HepG2 (cell line): Measurements from ENCODE around the gene FAM171A2. TPM values are rescaled to one million over a fixed set of nuclear protein-coding genes. Genes with fewer than 3 reads are reported as not detected.

Experiments used
- ATAD3A ChIP-seq: sonication (generic); formaldehyde crosslinking; IDR thresholded peaks from 2 replicates; pipeline ENCODE4 v1.4.0; 2020; ENCODE audit warnings: missing genetic modification reagents
- FOXO1 ChIP-seq: sonication (generic); formaldehyde crosslinking; IDR thresholded peaks from 2 replicates; pipeline ENCODE4 v1.4.0; 2020; ENCODE audit warnings: missing genetic modification reagents
- KDM3A ChIP-seq: IDR thresholded peaks from 2 replicates; pipeline ENCODE4 v1.6.1; 2018; ENCODE audit warnings: low read depth, missing compliant biosample characterization
- LCORL ChIP-seq, 2 experiments: fragments of 450-650 bp in 1 of 2; sonication (generic) in 1 of 2; formaldehyde crosslinking in 1 of 2; IDR thresholded peaks; 2 replicates each; pipeline versions ENCODE4 v1.5.0 to v1.6.1; 2017 to 2020; ENCODE audit warnings: antibody characterized with exemption in 1 of 2, missing genetic modification reagents in 1 of 2
- MAF1 ChIP-seq: sonication (generic); formaldehyde crosslinking; IDR thresholded peaks from 2 replicates; pipeline ENCODE4 v1.5.0; 2020; ENCODE audit warnings: missing genetic modification reagents, borderline replicate concordance
- MAZ ChIP-seq, 2 experiments: sonication (generic) in 1 of 2; formaldehyde crosslinking in 1 of 2; IDR thresholded peaks; 2 replicates each; pipeline versions ENCODE4 v1.5.0 to v1.6.1; 2012 to 2020; ENCODE audit warnings: low read depth in 2 of 2, mild to moderate bottlenecking in 2 of 2, borderline replicate concordance in 1 of 2, improper control_type of control experiment in 1 of 2, low read length in 1 of 2, missing genetic modification reagents in 1 of 2, moderate library complexity in 1 of 2
- MED13 ChIP-seq: sonication (generic); formaldehyde crosslinking; IDR thresholded peaks from 2 replicates; pipeline ENCODE4 v1.5.0; 2020; ENCODE audit warnings: missing genetic modification reagents
- NR2C2 ChIP-seq: sonication (generic); formaldehyde crosslinking; IDR thresholded peaks from 2 replicates; pipeline ENCODE4 v1.4.0; 2020; ENCODE audit warnings: missing genetic modification reagents, mild to moderate bottlenecking, moderate library complexity, borderline replicate concordance
- POLR2AphosphoS5 ChIP-seq: IDR thresholded peaks from 2 replicates; pipeline ENCODE4 v1.6.1; 2012; ENCODE audit warnings: low read depth, low read length
- PRPF4 ChIP-seq: fragments of 200-400 bp; formaldehyde crosslinking; IDR thresholded peaks from 2 replicates; pipeline ENCODE4 v1.6.1; 2016; ENCODE audit warnings: low read length, low read depth; ENCODE audit not compliant: poor library complexity, severe bottlenecking
- RBM22 ChIP-seq: fragments of 200-400 bp; formaldehyde crosslinking; optimal IDR thresholded peaks from 2 replicates; pipeline ENCODE3; 2017; ENCODE audit warnings: mild to moderate bottlenecking, low read length, moderate library complexity
- SOX6 ChIP-seq, 2 experiments: fragments of 450-650 bp in 1 of 2; sonication (generic) in 1 of 2; formaldehyde crosslinking in 1 of 2; IDR thresholded peaks; 2 replicates each; pipeline versions ENCODE4 v1.4.0 to v1.6.1; 2017 to 2020; ENCODE audit warnings: antibody characterized with exemption in 1 of 2, mild to moderate bottlenecking in 1 of 2, missing genetic modification reagents in 1 of 2
- SRSF4 ChIP-seq: fragments of 200-400 bp; formaldehyde crosslinking; IDR thresholded peaks from one replicate; pipeline ENCODE4 v1.6.1; 2018; ENCODE audit warnings: mild to moderate bottlenecking, low read depth, low read length, moderate library complexity; ENCODE audit not compliant: poor library complexity, severe bottlenecking
- ZBTB8A ChIP-seq: sonication (generic); formaldehyde crosslinking; IDR thresholded peaks from 2 replicates; pipeline ENCODE4 v1.4.0; 2020; ENCODE audit warnings: mild to moderate bottlenecking, low read depth, missing genetic modification reagents, borderline replicate concordance
- ZNF839 ChIP-seq: sonication (generic); formaldehyde crosslinking; IDR thresholded peaks from 2 replicates; pipeline ENCODE4 v1.4.0; 2020; ENCODE audit warnings: missing genetic modification reagents, mild to moderate bottlenecking, borderline replicate concordance
- polyA plus RNA-seq, 8 experiments: library from polyadenylated mRNA; depleted of rRNA in 3 of 8; stranded (reverse) in 7 of 8; unstranded in 1 of 8; fragments of >200 nt; fragmentation: Illumina TruSeq in 4 of 8; extraction: Trizol in 4 of 8; gene quantifications; 2 replicates each; pipeline versions ENCODE4 v1.2.1 to v1.2.3, GENCODE V29; 2011 to 2016; ENCODE audit warnings: low read depth in 4 of 8, missing spikeins in 1 of 8, mixed read lengths in 1 of 8; ENCODE audit not compliant: insufficient read depth in 1 of 8
- total RNA-seq, 5 experiments: library from RNA; depleted of rRNA; stranded (reverse); fragments of >200 nt; fragmentation: Illumina TruSeq; extraction: Trizol; gene quantifications; 2 replicates each; pipeline ENCODE4 v1.2.3, GENCODE V29; 2016; ENCODE audit warnings: low read depth in 1 of 5
- TF ChIP-seq, protein P1 (sequence below): sonication (generic); formaldehyde crosslinking; IDR thresholded peaks from 2 replicates; pipeline ENCODE4 v1.4.0; 2020; ENCODE audit warnings: missing genetic modification reagents
- TF ChIP-seq, protein P2 (sequence below): sonication (generic); formaldehyde crosslinking; IDR thresholded peaks from 2 replicates; pipeline ENCODE4 v1.9.0; 2022; ENCODE audit warnings: low read depth, missing genetic modification reagents

Gene FAM171A2
- total and polyA plus RNA-seq, 2 of the 13 experiments (the other 11 are each of a cell fraction or from before 2014, with no cell fraction given): 1.8 to 3.6 TPM

DNA sequence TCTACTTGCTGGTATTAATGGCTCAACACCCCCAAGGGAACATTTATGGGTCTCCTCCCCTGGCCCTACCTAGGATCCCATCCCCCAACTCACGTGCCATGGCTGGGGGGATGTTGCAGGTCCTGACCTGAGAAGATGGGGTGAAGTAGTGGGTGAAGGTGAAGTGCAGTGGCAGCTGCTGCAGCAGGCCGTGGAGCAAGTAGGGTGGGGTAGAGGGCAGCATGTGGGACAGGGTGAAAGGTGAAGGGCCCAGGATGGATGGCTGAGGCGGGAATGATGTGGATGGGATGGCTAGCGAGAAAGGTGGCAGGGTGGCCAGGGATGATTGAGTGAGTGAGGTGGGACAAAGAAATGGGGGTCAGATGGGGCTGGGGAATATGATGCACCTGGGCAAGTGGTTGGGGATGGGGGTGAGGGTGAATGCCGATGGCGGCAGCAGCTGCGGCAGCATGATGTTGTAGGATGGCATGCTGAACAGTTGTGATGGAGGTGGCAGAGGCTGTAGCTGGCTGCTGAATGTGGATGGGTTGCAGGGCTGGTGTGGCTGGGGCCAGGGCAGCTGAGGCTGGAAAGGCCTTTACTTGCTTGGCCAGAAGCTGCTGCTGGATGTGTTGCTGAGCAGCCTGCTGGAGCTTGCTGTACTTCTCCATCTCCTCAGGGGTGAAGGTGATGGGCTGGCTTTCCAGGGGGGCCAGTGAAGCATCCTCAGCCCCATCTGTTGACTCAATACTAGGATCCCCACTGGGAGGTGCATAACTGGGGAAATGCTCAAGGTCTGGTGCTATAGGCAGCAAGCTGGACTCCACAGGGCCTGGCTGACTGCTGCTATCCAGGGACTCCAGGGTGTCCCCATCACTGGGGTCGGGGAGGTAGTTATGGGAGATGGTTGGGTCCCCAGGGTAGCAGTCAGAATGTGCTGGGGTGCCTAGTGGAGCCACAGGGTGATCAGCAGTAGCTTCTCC is 34.1 kb upstream of the FAM171A2 start (continued):
- no peak for TF ChIP-seq SOX6 (IDR thresholded peaks at IDR 0.05)
- TF ChIP-seq SOX6 (CRISPR knock-in tag; IDR thresholded peaks at IDR 0.05): no peak
- TF ChIP-seq ZNF839: no peak
- TF ChIP-seq, protein P1, sequence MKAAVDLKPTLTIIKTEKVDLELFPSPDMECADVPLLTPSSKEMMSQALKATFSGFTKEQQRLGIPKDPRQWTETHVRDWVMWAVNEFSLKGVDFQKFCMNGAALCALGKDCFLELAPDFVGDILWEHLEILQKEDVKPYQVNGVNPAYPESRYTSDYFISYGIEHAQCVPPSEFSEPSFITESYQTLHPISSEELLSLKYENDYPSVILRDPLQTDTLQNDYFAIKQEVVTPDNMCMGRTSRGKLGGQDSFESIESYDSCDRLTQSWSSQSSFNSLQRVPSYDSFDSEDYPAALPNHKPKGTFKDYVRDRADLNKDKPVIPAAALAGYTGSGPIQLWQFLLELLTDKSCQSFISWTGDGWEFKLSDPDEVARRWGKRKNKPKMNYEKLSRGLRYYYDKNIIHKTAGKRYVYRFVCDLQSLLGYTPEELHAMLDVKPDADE (CRISPR knock-in tag): no peak
- TF ChIP-seq NR2C2 (CRISPR knock-in tag): no peak
- no peak for TF ChIP-seq MAF1 (CRISPR knock-in tag)
- TF ChIP-seq POLR2AphosphoS5: peak; percentile 18
- no peak for TF ChIP-seq SRSF4
- no peak for TF ChIP-seq FOXO1 (CRISPR knock-in tag)
- TF ChIP-seq MED13 (CRISPR knock-in tag): no peak
- no peak for TF ChIP-seq LCORL (IDR thresholded peaks at IDR 0.05)
- no peak for TF ChIP-seq LCORL (CRISPR knock-in tag; IDR thresholded peaks at IDR 0.05)
- TF ChIP-seq PRPF4: no peak
- no peak for TF ChIP-seq MAZ (IDR thresholded peaks at IDR 0.05; ENCODE audit: borderline replicate concordance, low read depth, low read length)
- TF ChIP-seq MAZ (CRISPR knock-in tag; IDR thresholded peaks at IDR 0.05; ENCODE audit: low read depth): no peak
- no peak for TF ChIP-seq ATAD3A (CRISPR knock-in tag)
- TF ChIP-seq KDM3A (CRISPR knock-in tag): no peak
- TF ChIP-seq RBM22: peak; percentile 73
- TF ChIP-seq ZBTB8A (CRISPR knock-in tag): no peak
- TF ChIP-seq, protein P2, sequence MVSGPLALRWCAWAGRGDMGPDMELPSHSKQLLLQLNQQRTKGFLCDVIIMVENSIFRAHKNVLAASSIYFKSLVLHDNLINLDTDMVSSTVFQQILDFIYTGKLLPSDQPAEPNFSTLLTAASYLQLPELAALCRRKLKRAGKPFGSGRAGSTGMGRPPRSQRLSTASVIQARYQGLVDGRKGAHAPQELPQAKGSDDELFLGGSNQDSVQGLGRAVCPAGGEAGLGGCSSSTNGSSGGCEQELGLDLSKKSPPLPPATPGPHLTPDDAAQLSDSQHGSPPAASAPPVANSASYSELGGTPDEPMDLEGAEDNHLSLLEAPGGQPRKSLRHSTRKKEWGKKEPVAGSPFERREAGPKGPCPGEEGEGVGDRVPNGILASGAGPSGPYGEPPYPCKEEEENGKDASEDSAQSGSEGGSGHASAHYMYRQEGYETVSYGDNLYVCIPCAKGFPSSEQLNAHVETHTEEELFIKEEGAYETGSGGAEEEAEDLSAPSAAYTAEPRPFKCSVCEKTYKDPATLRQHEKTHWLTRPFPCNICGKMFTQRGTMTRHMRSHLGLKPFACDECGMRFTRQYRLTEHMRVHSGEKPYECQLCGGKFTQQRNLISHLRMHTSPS (CRISPR knock-in tag): no peak
- TF ChIP-seq, all 625 proteins: peak for 6
